Tibial nerve (tissue), 4 donors: ENCODE results near the gene VPS41. TPM values are rescaled to one million over a fixed set of nuclear protein-coding genes. Genes with fewer than 3 reads are reported as not detected.

Experiments used
- DNase-seq, 2 donors: peaks; one replicate each; pipeline ENCODE4 v3.0.0-alpha.2; 2019; ENCODE audit warnings: low spot score in 2 of 2
- H3K27ac ChIP-seq, 4 donors: fragments of 200-600 bp; sonication (generic) in 3 of 4; one replicate each; pipeline ENCODE4 v1.5.1; 2017 to 2019; ENCODE audit warnings: mild to moderate bottlenecking in 1 of 4
- H3K27me3 ChIP-seq, 2 donors: fragments of 200-600 bp; sonication (generic) in 1 of 2; one replicate each; pipeline versions ENCODE4 v1.5.1 to v1.6.0; 2017 to 2019
- H3K36me3 ChIP-seq, 3 donors: fragments of 200-600 bp; sonication (generic); one replicate each; pipeline ENCODE4 v1.5.1; 2018 to 2019
- H3K4me1 ChIP-seq, 4 donors: fragments of 200-600 bp; sonication (generic) in 3 of 4; one replicate each; pipeline ENCODE4 v1.5.1; 2017 to 2019
- H3K4me3 ChIP-seq, 4 donors: fragments of 200-600 bp; sonication (generic) in 3 of 4; one replicate each; pipeline ENCODE4 v1.5.1; 2017 to 2019; ENCODE audit warnings: mild to moderate bottlenecking in 1 of 4, moderate library complexity in 1 of 4
- H3K9me3 ChIP-seq, 4 donors: fragments of 200-600 bp; sonication (generic) in 3 of 4; one replicate each; pipeline ENCODE4 v1.5.1; 2017 to 2019
- EP300 ChIP-seq, 2 donors: sonication (generic); formaldehyde crosslinking; IDR thresholded peaks; one replicate each; pipeline ENCODE4 v1.6.1; 2017; ENCODE audit warnings: antibody characterized with exemption in 2 of 2, mild to moderate bottlenecking in 1 of 2
- POLR2A ChIP-seq, 2 donors: fragments of 450-650 bp; IDR thresholded peaks; one replicate each; pipeline ENCODE4 v1.6.1; 2017; ENCODE audit warnings: antibody characterized with exemption in 2 of 2, mild to moderate bottlenecking in 2 of 2, moderate library complexity in 2 of 2
- WGBS, 2 donors: methylation state at CpG; one replicate each; pipeline ENCODE4 v1.1.5; 2018; 5-methylcytosine and 5-hydroxymethylcytosine counted together
- total RNA-seq, 4 donors: library from RNA; depleted of rRNA; stranded (reverse); fragments of >200 nt; gene quantifications; one replicate each; pipeline ENCODE4 v1.1.0, GENCODE V29; 2016
- TF ChIP-seq, protein P1 (sequence below), 5 experiments: fragments of 200-600 bp in 3 of 5; fragments of 450-650 bp in 2 of 5; sonication (generic) in 3 of 5; IDR thresholded peaks; one replicate each; pipeline ENCODE4 v1.5.1; 2016 to 2019; ENCODE audit warnings: antibody characterized with exemption in 5 of 5, mild to moderate bottlenecking in 3 of 5, moderate library complexity in 2 of 5

The VPS41 gene
- total RNA-seq, 4 donors from 2014 or later = 31.2 to 47.5 (median 47.2) TPM

DNA sequence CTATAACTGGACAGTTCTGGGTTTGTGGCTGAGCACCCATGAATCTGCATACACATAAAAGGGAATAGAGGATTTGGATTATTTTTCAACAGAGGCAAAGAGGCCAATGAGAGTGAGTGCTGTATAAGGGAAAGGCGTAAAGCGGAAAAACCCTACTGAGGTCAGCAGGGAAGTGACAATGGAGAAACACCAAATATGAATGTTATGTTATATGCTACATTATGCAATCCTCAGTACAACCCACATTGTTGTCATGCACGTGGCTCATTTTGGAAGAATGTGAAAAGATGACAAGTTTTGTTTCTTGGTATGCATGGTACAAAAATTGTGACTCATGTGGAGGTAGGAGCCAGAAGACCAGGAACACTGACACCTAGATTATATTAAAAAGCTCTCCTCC, 164.2 kb downstream of the VPS41 start:
- no peak for TF ChIP-seq EP300 (IDR thresholded peaks at IDR 0.05)
- TF ChIP-seq, protein P1, sequence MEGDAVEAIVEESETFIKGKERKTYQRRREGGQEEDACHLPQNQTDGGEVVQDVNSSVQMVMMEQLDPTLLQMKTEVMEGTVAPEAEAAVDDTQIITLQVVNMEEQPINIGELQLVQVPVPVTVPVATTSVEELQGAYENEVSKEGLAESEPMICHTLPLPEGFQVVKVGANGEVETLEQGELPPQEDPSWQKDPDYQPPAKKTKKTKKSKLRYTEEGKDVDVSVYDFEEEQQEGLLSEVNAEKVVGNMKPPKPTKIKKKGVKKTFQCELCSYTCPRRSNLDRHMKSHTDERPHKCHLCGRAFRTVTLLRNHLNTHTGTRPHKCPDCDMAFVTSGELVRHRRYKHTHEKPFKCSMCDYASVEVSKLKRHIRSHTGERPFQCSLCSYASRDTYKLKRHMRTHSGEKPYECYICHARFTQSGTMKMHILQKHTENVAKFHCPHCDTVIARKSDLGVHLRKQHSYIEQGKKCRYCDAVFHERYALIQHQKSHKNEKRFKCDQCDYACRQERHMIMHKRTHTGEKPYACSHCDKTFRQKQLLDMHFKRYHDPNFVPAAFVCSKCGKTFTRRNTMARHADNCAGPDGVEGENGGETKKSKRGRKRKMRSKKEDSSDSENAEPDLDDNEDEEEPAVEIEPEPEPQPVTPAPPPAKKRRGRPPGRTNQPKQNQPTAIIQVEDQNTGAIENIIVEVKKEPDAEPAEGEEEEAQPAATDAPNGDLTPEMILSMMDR (IDR thresholded peaks at IDR 0.05) = no peak
- no peak for TF ChIP-seq POLR2A (IDR thresholded peaks at IDR 0.05)
- Histone ChIP-seq H3K27ac (no peak overlapping the region), H3K27me3 (no peaks in the 10 kb centered on the region), H3K9me3 (no peaks in the 10 kb centered on the region), H3K4me1 (no peaks in the 10 kb centered on the region), H3K4me3 (no peak overlapping the region), H3K36me3 (peaks cover 0 to 61% (median 6%) of the 10 kb centered on the region in 3 donors)
- no peak for DNase-seq
- 83 to 85% methylated on average over 3 of the region's 3 CpGs for WGBS, 2 donors

DNA sequence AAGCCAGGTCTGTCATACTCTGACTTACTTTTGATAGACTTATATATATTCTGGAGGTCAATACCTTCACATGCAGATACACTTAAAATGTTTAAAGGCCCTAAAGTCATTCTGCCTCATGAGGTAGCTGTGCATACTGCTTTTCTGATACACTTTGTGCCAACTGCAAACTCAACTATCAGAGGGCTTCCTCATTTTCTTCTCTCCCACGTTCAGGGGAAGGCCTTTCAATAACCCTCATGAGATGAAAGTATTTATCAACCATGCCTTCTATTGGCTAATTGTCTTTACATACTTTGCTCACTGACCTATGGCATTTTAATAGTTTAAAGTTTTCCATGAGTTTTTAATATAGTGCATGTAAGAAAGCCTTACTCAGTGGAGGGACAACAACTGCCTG, 165.1 kb downstream of the VPS41 start:
- no peak overlapping the region for H3K27ac ChIP-seq
- no peak for DNase-seq
- no peaks in the 10 kb centered on the region for H3K9me3 ChIP-seq
- 41 to 50% methylated on average over 1 of the region's 1 CpG for WGBS, 2 donors
- TF ChIP-seq POLR2A (IDR thresholded peaks at IDR 0.05) (no peak), EP300 (IDR thresholded peaks at IDR 0.05) (no peak)
- H3K4me1 ChIP-seq = no peaks in the 10 kb centered on the region
- no peak overlapping the region for H3K4me3 ChIP-seq
- H3K36me3 ChIP-seq = peaks cover 0 to 61% (median 6%) of the 10 kb centered on the region in 3 donors
- H3K27me3 ChIP-seq = no peaks in the 10 kb centered on the region

GRCh38 chr7:38740041-38740440, 168.9 kb downstream of the VPS41 start:
- Histone ChIP-seq H3K36me3 (peaks cover 0 to 52% (median 6%) of the 10 kb centered on the region in 3 donors), H3K27ac (no peak overlapping the region), H3K9me3 (no peaks in the 10 kb centered on the region), H3K4me1 (no peaks in the 10 kb centered on the region), H3K4me3 (no peak overlapping the region), H3K27me3 (no peaks in the 10 kb centered on the region)
- WGBS, 2 donors = 75 to 90% methylated on average over 4 of the region's 4 CpGs
- no peak for DNase-seq
- TF ChIP-seq POLR2A (IDR thresholded peaks at IDR 0.05) = no peak
- TF ChIP-seq, protein P1 (IDR thresholded peaks at IDR 0.05) = no peak
- no peak for TF ChIP-seq EP300 (IDR thresholded peaks at IDR 0.05)

DNA sequence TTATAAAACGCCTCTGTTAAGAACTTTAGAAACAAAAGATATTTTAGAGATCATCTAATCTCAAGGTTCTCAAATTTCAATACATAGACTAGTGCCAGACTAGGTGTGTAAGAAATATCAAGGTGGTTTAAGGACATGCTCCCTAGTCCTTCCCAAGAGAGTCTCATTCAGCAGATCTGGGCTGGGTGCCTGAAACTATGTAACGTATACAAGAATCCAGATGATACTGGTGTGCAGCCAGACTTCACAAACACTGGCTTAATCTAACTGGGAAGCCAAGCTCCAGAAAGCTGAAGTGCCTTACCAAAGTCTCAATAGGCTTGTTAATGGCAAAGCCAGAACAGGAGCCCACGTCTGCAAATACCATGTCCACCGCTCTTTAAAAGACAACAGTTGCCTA, 172.9 kb downstream of the VPS41 start:
- 54 to 57% methylated on average over 4 of the region's 4 CpGs for WGBS, 2 donors
- Histone ChIP-seq H3K4me3 (no peak overlapping the region), H3K27ac (no peak overlapping the region), H3K36me3 (peaks cover 0 to 46% (median 0%) of the 10 kb centered on the region in 3 donors), H3K27me3 (no peaks in the 10 kb centered on the region), H3K9me3 (no peaks in the 10 kb centered on the region), H3K4me1 (no peaks in the 10 kb centered on the region)
- TF ChIP-seq EP300 (IDR thresholded peaks at IDR 0.05) = no peak
- no peak for TF ChIP-seq POLR2A (IDR thresholded peaks at IDR 0.05)
- TF ChIP-seq, protein P1 (IDR thresholded peaks at IDR 0.05) = no peak
- DNase-seq = no peak

DNA sequence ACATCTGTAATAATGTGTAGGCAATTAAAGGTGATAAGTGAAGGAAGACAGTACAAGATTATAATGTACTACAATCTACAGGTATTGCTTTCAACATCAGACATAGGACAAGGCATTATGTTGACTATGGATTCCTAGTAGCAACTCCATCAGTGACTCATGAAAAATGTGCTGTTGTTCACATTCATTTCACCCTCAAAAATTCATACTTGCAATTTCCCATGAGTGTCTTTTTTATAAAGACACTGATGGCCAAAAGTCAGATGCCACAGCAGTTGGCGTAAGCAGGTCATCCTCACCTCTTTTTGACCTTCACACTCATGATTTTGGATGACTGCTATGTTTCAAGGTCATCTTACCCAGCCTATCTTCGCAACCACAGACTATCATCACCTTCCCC, 177.8 kb downstream of the VPS41 start:
- no peak for DNase-seq
- Histone ChIP-seq H3K4me3 (no peak overlapping the region), H3K27ac (no peak overlapping the region), H3K9me3 (no peaks in the 10 kb centered on the region), H3K27me3 (no peaks in the 10 kb centered on the region), H3K4me1 (no peaks in the 10 kb centered on the region), H3K36me3 (peaks cover 0 to 43% (median 0%) of the 10 kb centered on the region in 3 donors)
- 93 to 96% methylated on average over 2 of the region's 2 CpGs for WGBS, 2 donors
- TF ChIP-seq, protein P1 (IDR thresholded peaks at IDR 0.05) = no peak
- TF ChIP-seq EP300 (IDR thresholded peaks at IDR 0.05) = no peak
- no peak for TF ChIP-seq POLR2A (IDR thresholded peaks at IDR 0.05)

DNA sequence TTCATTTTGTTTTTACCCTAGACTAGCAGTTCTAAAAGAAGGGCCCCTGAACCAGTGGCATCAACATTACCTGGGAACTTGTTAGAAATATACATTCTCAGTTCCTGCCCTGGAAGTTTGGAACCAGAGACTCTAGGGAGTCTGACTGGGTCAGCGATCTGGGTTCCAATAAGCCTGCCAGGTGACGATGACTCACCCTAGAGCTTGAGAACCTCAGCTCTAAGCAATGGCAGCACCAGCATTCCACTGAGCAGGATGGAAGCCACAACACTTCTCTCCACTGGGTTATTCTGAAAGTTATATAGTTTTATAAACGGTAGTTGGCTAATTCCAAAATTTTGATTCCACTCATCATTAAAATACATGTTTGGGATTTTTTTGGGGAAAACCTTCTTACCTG, 180.8 kb downstream of the VPS41 start:
- WGBS, 2 donors = 94 to 96% methylated on average over 3 of the region's 3 CpGs
- no peak for DNase-seq
- Histone ChIP-seq H3K27ac (no peak overlapping the region), H3K27me3 (no peaks in the 10 kb centered on the region), H3K36me3 (peaks cover 0 to 56% (median 0%) of the 10 kb centered on the region in 3 donors), H3K9me3 (no peaks in the 10 kb centered on the region), H3K4me1 (no peaks in the 10 kb centered on the region), H3K4me3 (no peak overlapping the region)
- TF ChIP-seq EP300 (IDR thresholded peaks at IDR 0.05) (no peak), POLR2A (IDR thresholded peaks at IDR 0.05) (no peak)
- TF ChIP-seq, protein P1 (IDR thresholded peaks at IDR 0.05) = no peak
